Measurements from ENCODE around the gene TFAP2E.
"Not testable (repeated sequence)": the region's sequence is repeated elsewhere in the genome, so short reads cannot be mapped to it uniquely, and the experiment has no call there.

DNA sequence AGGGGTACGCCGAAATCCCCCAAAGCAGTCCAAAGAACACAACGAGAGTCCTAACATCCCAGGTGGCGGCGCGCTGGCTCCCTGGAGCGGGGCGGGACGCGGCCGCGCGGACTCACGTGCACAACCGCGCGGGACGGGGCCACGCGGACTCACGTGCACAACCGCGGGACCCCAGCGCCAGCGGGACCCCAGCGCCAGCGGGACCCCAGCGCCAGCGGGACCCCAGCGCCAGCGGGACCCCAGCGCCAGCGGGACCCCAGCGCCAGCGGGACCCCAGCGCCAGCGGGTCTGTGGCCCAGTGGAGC, 3.6 kb downstream of the TFAP2E start:
- TF ChIP-seq POLR2AphosphoS5 (IDR thresholded peaks at IDR 0.05; ENCODE audit: low read depth, low read length); POLR2A (IDR thresholded peaks at IDR 0.05; ENCODE audit: low read depth, low read length); TAF1 (IDR thresholded peaks at IDR 0.05; ENCODE audit: low read depth, low read length); POU2F2 (IDR thresholded peaks at IDR 0.05; ENCODE audit: low read depth, low read length); PAX5 (IDR thresholded peaks at IDR 0.05; ENCODE audit: insufficient read depth, low read length, severe bottlenecking): not testable (repeated sequence)
